IMR-90 (cell line): ENCODE results near the gene CACNA2D3. TPM values are rescaled to one million over a fixed set of nuclear protein-coding genes. Genes with fewer than 3 reads are reported as not detected.

Source experiments
- ATAC-seq: fragments of 200-7000 bp; cut with Tn5 transposase; 2 replicates; pipeline ENCODE4 v1.9.1; 2020; ENCODE audit warnings: low read depth, mild to moderate bottlenecking, moderate library complexity
- BruUV-seq: library from RNA; stranded (reverse); fragments of 400-500 nt; replicated peaks from 2 replicates; lab custom pipeline; 2021; lab: Mats Ljungman, UMichigan
- CTCF ChIA-PET: fragments of 300-600 bp; formaldehyde crosslinking; extraction: SDS; loops from one replicate; lab custom pipeline; 2021; ENCODE audit warnings: antibody characterized with exemption; lab: Yijun Ruan, JAX
- POLR2A ChIA-PET: fragments of 300-600 bp; sonication (Branson Sonifier 250); formaldehyde crosslinking; loops from one replicate; lab custom pipeline; 2022; ENCODE audit warnings: antibody characterized with exemption; ENCODE audit not compliant: unreplicated experiment; lab: Charles Lee
- DNase-seq: peaks from one replicate; pipeline ENCODE4 v3.0.0; 2013
- H2AFZ ChIP-seq: replicated peaks from 2 replicates; pipeline ENCODE3; 2013; ENCODE audit warnings: low read length, mild to moderate bottlenecking; ENCODE audit not compliant: poor library complexity
- H2AK5ac ChIP-seq: 2 replicates; pipeline ENCODE4 v1.6.1; 2013; ENCODE audit warnings: low read depth, low read length, inconsistent platforms
- H2AK9ac ChIP-seq: replicated peaks from 2 replicates; pipeline ENCODE3; 2013; ENCODE audit warnings: mild to moderate bottlenecking, low read depth, low read length, moderate library complexity; ENCODE audit not compliant: poor library complexity
- H2BK120ac ChIP-seq: 2 replicates; pipeline ENCODE4 v1.6.1; 2013; ENCODE audit warnings: low read depth, low read length, inconsistent platforms
- H2BK15ac ChIP-seq: 3 replicates; pipeline ENCODE4 v1.6.1; 2013; ENCODE audit warnings: low read depth, low read length, inconsistent platforms
- H2BK20ac ChIP-seq: 2 replicates; pipeline ENCODE4 v1.6.1; 2013; ENCODE audit warnings: low read depth, mild to moderate bottlenecking, inconsistent platforms, low read length, moderate library complexity
- H2BK5ac ChIP-seq: 2 replicates; pipeline ENCODE4 v1.6.1; 2013; ENCODE audit warnings: mild to moderate bottlenecking, low read depth, low read length, inconsistent platforms; ENCODE audit not compliant: poor library complexity, severe bottlenecking
- H3K14ac ChIP-seq: replicated peaks from 2 replicates; pipeline ENCODE4 v1.6.1; 2013; ENCODE audit warnings: low read depth, low read length, inconsistent platforms
- H3K18ac ChIP-seq: 2 replicates; pipeline ENCODE4 v1.6.1; 2013; ENCODE audit warnings: low read depth, low read length, control low read depth
- H3K23ac ChIP-seq: 2 replicates; pipeline ENCODE4 v1.6.1; 2013; ENCODE audit warnings: low read depth, low read length, inconsistent platforms
- H3K27ac ChIP-seq: 2 replicates; pipeline ENCODE4 v1.5.1; 2013; ENCODE audit warnings: mild to moderate bottlenecking, control low read depth, low read length; ENCODE audit not compliant: insufficient read depth
- H3K27me3 ChIP-seq: 2 replicates; pipeline ENCODE4 v1.6.1; 2013; ENCODE audit warnings: low read length; ENCODE audit not compliant: control insufficient read depth, insufficient read depth
- H3K36me3 ChIP-seq: 2 replicates; pipeline ENCODE4 v1.6.1; 2013; ENCODE audit warnings: low read length, mixed read lengths; ENCODE audit not compliant: control insufficient read depth, insufficient read depth
- H3K4ac ChIP-seq: 2 replicates; pipeline ENCODE4 v1.6.1; 2013; ENCODE audit warnings: low read depth, low read length, inconsistent platforms
- H3K4me1 ChIP-seq: 2 replicates; pipeline ENCODE4 v1.6.1; 2013; ENCODE audit warnings: low read length, mixed read lengths; ENCODE audit not compliant: control insufficient read depth, insufficient read depth
- H3K4me2 ChIP-seq: 2 replicates; pipeline ENCODE4 v1.6.1; 2013; ENCODE audit warnings: low read depth, mild to moderate bottlenecking, control low read depth, low read length, moderate library complexity
- H3K4me3 ChIP-seq: 2 replicates; pipeline ENCODE4 v1.5.1; 2013; ENCODE audit warnings: low read depth, mild to moderate bottlenecking, control low read depth, low read length, moderate library complexity; ENCODE audit not compliant: insufficient read depth
- H3K56ac ChIP-seq: 2 replicates; pipeline ENCODE4 v1.6.1; 2013; ENCODE audit warnings: low read length, inconsistent platforms; ENCODE audit not compliant: insufficient read depth; ENCODE audit errors: extremely low read depth
- H3K79me1 ChIP-seq, 2 experiments: 2 replicates each; pipeline ENCODE4 v1.6.1; 2013; ENCODE audit warnings: low read length in 2 of 2, inconsistent platforms in 1 of 2, low read depth in 1 of 2
- H3K9ac ChIP-seq: 2 replicates; pipeline ENCODE4 v1.6.1; 2013; ENCODE audit warnings: low read depth, low read length, control low read depth
- H3K9me1 ChIP-seq: 2 replicates; pipeline ENCODE4 v1.6.1; 2013; ENCODE audit warnings: low read length, inconsistent platforms; ENCODE audit not compliant: insufficient read depth
- H3K9me3 ChIP-seq: 2 replicates; pipeline ENCODE4 v1.6.1; 2013; ENCODE audit warnings: low read length; ENCODE audit not compliant: control insufficient read depth, insufficient read depth
- H4K20me1 ChIP-seq: 2 replicates; pipeline ENCODE4 v1.6.1; 2013; ENCODE audit warnings: low read length, inconsistent platforms; ENCODE audit not compliant: insufficient read depth
- H4K5ac ChIP-seq: 2 replicates; pipeline ENCODE4 v1.6.1; 2013; ENCODE audit warnings: mild to moderate bottlenecking, low read depth, low read length, control low read depth
- H4K8ac ChIP-seq, 2 experiments: 2 replicates each; pipeline ENCODE4 v1.6.1; 2013; ENCODE audit warnings: low read depth in 2 of 2, low read length in 2 of 2, control low read depth in 1 of 2, inconsistent platforms in 1 of 2
- H4K91ac ChIP-seq: 2 replicates; pipeline ENCODE4 v1.6.1; 2013; ENCODE audit warnings: low read depth, low read length, inconsistent platforms; ENCODE audit not compliant: insufficient read depth
- WGBS, 2 experiments: methylation state at CpG; one replicate each; pipeline versions ENCODE4 v1.1.5 to v1.1.7; 2013; ENCODE audit warnings: missing lambda C conversion rate in 2 of 2; ENCODE audit not compliant: insufficient read length in 1 of 2; ENCODE audit errors: extremely low coverage in 2 of 2; 5-methylcytosine and 5-hydroxymethylcytosine counted together
- dilution Hi-C: fragments of 300-500 bp; cut with HindIII; formaldehyde crosslinking; loops from one replicate; pipeline ENCODE4 v1.14.3; 2018; ENCODE audit warnings: low sequenced_read_pairs; ENCODE audit not compliant: unreplicated experiment
- in situ Hi-C: fragments of 300-500 bp; cut with MboI; formaldehyde crosslinking; loops from 3 replicates; pipeline ENCODE4 v1.14.3; 2019; ENCODE audit warnings: low sequenced_read_pairs, inconsistent platforms, mixed read lengths
- intact Hi-C: fragments of 100-400 bp; cut with micrococcal nuclease; formaldehyde crosslinking; loops from 2 replicates; pipeline ENCODE4 v1.10.0; 2022
- polyA plus RNA-seq, 3 experiments: library from polyadenylated mRNA; depleted of rRNA; stranded (reverse); fragments of >200 nt; gene quantifications; 2 replicates each; pipeline ENCODE4 v1.2.3, GENCODE V29; 2012; ENCODE audit warnings: low replicate concordance in 1 of 3
- total RNA-seq: library from RNA; depleted of rRNA; stranded (reverse); fragments of >200 nt; gene quantifications from 2 replicates; pipeline ENCODE4 v1.2.3, GENCODE V29; 2012
- TF ChIP-seq, protein P1 (sequence below): conservative IDR thresholded peaks from 2 replicates; pipeline ENCODE4 v1.5.1; 2012; ENCODE audit warnings: mild to moderate bottlenecking, low read depth, low read length, improper control_type of control experiment

Gene CACNA2D3
- total and polyA plus RNA-seq, 2 of the 4 experiments (the other 2 are of a cell fraction): 0.36 to 0.41 TPM

DNA sequence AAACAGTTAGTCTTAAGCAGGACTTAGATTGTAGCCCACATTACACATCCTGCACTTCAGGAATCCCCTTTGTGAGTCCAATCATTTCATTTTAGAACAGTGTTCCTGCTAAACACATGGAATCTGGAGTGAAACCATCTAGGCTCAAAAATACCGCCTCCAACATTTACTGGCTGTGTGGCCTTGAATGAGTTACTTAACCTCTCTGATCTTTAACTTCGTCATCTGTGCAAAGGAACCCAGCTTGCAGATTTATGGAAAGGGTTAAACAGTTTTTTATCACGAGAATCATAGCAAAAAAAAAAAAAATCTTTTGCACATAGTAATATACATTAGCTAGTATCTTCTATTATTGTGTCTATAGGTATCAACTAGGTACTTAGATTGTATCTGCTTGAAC is 813.5 kb downstream of the CACNA2D3 start:
- no peak overlapping the region for H3K9ac ChIP-seq
- no peak overlapping the region for H3K18ac ChIP-seq
- H2AFZ ChIP-seq: no peak overlapping the region
- TF ChIP-seq, protein P1, sequence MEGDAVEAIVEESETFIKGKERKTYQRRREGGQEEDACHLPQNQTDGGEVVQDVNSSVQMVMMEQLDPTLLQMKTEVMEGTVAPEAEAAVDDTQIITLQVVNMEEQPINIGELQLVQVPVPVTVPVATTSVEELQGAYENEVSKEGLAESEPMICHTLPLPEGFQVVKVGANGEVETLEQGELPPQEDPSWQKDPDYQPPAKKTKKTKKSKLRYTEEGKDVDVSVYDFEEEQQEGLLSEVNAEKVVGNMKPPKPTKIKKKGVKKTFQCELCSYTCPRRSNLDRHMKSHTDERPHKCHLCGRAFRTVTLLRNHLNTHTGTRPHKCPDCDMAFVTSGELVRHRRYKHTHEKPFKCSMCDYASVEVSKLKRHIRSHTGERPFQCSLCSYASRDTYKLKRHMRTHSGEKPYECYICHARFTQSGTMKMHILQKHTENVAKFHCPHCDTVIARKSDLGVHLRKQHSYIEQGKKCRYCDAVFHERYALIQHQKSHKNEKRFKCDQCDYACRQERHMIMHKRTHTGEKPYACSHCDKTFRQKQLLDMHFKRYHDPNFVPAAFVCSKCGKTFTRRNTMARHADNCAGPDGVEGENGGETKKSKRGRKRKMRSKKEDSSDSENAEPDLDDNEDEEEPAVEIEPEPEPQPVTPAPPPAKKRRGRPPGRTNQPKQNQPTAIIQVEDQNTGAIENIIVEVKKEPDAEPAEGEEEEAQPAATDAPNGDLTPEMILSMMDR: no peak
- no TSS peak for BruUV-seq
- H3K4me3 ChIP-seq: no peak overlapping the region
- CTCF ChIA-PET: interaction anchor here (0.6 kb wide), 1 partner anchor 280 kb away, joined by 3 read pairs; no protein-coding TSS in a partner anchor
- no peak overlapping the region for H2AK9ac ChIP-seq
- ATAC-seq (no peak), DNase-seq (no peak)
- H3K27me3 ChIP-seq: no peaks in the 10 kb centered on the region
- H3K36me3 ChIP-seq: no peaks in the 10 kb centered on the region
- no peaks in the 10 kb centered on the region for H3K9me1 ChIP-seq
- no peak overlapping the region for H2BK120ac ChIP-seq
- H3K23ac ChIP-seq: no peak overlapping the region
- no peak overlapping the region for H4K8ac ChIP-seq
- in situ Hi-C loops (no loop called here), dilution Hi-C loops (no loop called here), intact Hi-C loops (no loop called here)
- no peak overlapping the region for H2BK5ac ChIP-seq
- H2BK20ac ChIP-seq: no peak overlapping the region
- no peak overlapping the region for H3K14ac ChIP-seq
- H3K79me1 ChIP-seq: no peaks in the 10 kb centered on the region
- H3K4me1 ChIP-seq: no peaks in the 10 kb centered on the region
- H2BK15ac ChIP-seq: no peak overlapping the region
- H3K4ac ChIP-seq: no peak overlapping the region
- no peak overlapping the region for H2AK5ac ChIP-seq
- no peak overlapping the region for H3K4me2 ChIP-seq
- no peaks in the 10 kb centered on the region for H4K20me1 ChIP-seq
- H4K91ac ChIP-seq: no peak overlapping the region
- H3K27ac ChIP-seq: no peak overlapping the region
- no peaks in the 10 kb centered on the region for H3K9me3 ChIP-seq
- no CpG with 5 or more reads among the region's 3 CpGs for WGBS, 2 experiments
- H4K5ac ChIP-seq: no peak overlapping the region
- POLR2A ChIA-PET: no interaction called here
- H3K56ac ChIP-seq: no peak overlapping the region
